Stimulated activated CD8-positive, alpha-beta memory T cell treated with anti-CD3 and anti-CD28 coated beads, Interleukin-2, amount 100 ng/mL, for 1 hour (primary cell): Measurements from ENCODE around the gene GLB1L.
"Not testable (repeated sequence)": the region's sequence is repeated elsewhere in the genome, so short reads cannot be mapped to it uniquely, and the experiment has no call there.

Source experiments
- DNase-seq, 2 donors: peaks; one replicate each; pipeline ENCODE4 v3.0.0-alpha.2; 2020; ENCODE audit warnings: low read depth in 2 of 2

GLB1L gene

DNA sequence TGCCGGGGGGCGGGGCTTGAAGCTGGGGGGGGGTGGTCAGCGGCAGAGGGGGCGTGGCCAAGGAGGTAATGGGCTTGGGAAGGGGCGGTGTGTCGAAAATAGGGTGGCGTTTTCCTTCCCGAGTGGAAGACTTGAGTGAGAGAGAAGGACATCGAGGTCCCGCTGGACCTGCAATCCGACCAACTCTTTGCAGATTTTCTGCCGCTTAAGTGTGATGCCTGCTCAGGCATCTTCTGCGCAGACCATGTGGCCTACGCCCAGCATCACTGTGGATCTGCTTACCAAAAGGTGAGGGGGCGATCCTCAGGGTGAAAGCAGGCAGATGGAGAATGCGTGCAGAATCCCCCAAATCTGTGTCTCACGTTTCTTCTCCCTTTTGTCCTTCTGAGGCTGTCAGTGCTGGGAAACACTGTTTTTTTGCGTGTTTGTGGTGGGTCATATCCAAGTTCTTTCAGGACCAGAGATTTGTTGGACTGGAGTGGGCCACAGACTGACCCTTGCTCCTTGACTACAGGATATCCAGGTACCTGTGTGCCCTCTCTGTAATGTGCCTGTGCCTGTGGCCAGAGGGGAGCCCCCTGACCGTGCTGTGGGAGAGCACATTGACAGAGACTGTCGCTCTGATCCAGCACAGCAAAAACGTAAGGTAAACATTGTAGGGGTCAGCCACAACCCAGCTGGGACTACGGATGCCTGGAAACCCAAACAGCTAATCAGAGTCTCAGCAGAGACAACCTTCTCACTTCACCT lies 37.9 kb downstream of the GLB1L start:
- DNase-seq = no peak

GRCh38 chr2:219206328-219207133 lies 38.7 kb downstream of the GLB1L start, which contains the start of gene ZFAND2B:
ZFAND2B (plus strand) TSS chr2:219206782; CDS start chr2:219206988, 206 bp downstream.
- DNase-seq = peak; percentile 88 to 93

- DNase-seq = no peak
These were observed 39.3 kb downstream of the GLB1L start for GRCh38 chr2:219205981-219206327.

GRCh38 chr2:219205165-219205538 lies 40.1 kb downstream of the GLB1L start:
- DNase-seq = no peak

GRCh38 chr2:219204425-219205164 lies 40.6 kb downstream of the GLB1L start:
- no peak for DNase-seq

GRCh38 chr2:219201331-219201730 lies 43.9 kb downstream of the GLB1L start:
- not testable (repeated sequence) for DNase-seq

DNA sequence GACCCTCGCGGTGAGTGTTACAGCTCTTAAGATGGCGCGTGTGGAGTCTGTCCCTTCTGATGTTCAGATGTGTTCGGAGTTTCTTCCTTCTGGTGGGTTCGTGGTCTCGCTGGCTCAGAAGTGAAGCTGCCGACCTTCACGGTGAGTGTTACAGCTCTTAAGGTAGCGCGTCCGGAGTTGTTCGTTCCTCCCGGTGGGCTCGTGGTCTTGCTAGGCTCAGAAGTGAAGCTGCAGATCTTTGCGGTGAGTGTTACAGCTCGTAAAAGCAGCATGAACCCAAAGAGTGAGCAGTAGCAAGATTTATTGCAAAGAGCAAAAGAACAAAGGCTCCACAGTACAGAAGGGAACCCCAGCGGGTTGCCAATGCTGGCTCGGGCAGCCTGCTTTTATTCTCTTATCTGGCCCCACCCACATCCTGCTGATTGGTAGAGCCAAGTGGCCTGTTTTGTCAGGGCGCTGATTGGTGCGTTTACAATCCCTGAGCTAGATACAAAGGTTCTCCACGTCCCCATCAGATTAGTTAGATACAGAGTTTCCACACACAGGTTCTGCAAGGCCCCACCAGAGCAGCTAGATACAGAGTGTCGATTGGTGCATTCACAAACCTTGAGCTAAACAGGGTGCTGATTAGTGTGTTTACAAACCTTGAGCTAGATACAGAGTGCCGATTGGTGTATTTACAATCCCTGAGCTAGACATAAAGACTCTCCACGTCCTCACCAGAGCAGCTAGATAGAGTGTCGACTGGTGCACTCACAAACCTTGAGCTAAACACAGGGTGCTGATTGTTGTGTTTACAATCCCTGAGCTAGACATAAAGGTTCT lies 44.5 kb downstream of the GLB1L start:
- not testable (repeated sequence) for DNase-seq

- DNase-seq = no peak
These were observed 45.6 kb downstream of the GLB1L start for GRCh38 chr2:219199470-219200211.

DNA sequence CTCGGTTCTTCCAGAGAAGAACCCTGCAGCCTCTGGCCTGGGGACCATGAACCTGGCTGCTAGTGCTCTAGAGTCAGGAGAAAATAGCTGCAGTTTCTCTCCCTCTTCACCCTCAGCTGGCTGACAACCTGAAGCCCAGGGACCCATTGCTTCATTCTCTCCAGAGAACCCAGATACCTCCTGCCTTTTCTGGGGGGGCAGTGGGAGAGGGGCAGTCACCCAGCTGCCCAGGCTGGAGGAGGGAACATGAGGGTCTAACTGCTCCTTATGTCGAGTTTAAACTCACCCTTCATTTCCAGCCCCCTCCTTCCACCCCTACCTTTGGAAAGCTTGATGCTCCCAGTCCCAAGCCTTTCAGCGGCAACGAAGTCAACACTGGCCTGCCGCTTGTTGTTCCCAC lies 46.3 kb downstream of the GLB1L start:
- no peak for DNase-seq

DNA sequence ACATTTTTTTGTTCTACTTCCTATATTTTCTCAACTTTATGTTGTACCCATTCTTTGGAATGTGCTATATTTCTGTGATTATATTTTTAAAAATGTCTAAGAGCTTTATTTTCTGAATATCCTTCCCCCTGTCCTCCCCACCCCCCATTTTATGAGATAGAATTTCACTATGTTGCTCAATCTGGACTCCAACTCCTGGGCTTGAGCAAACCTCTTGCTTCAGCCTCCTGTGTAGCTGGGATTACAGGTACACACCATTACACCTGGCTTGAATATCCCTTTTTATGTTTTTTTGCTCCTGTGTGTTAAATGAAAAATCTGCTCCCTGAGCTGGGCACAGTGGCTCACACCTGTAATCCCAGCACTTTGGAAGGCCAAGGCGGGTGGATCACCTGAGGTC lies 47.9 kb downstream of the GLB1L start:
- no peak for DNase-seq

DNA sequence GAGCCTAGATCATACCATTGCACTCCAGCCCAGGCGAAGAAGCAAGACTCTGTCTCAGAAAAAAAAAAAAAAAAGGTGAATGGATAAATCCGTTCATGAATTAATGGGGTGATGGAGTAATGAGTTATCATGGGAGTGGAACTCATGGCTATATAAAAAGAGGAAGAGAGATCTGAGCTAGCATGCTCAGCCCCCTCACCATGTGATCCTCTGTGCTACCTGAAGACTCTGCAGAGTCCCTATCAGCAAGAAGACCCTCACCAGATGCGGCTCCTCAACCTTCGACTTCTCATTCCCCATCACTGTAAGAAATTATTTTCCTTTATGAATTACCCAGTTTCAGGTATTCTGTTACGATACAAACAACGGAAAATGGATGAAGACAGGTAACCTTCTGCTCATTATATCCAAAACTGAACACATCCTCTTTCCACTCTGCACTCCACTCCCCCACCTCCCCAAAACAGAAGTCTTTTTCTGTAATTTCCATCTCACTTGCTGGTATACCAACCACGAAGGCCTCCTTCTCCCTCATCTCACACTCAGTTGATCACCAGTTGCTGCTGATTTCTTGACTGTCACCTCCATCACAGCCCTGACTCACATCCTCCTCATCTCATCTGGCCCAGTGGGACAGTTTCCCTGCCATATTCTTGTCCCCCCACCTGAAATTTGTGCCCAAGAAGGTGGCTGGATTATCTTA lies 58.3 kb downstream of the GLB1L start:
- no peak for DNase-seq
